K562 (cell line): ENCODE data around the gene MEFV. TPM values are rescaled to one million over a fixed set of nuclear protein-coding genes. Genes with fewer than 3 reads are reported as not detected.

Experiments
- ATAC-seq: fragments of 200-7000 bp; cut with Tn5 transposase; 3 replicates; pipeline ENCODE4 v1.9.1; 2020; ENCODE audit warnings: moderate library complexity
- BruUV-seq: library from RNA; stranded (reverse); fragments of 400-500 nt; replicated peaks from 2 replicates; lab custom pipeline; 2021; lab: Mats Ljungman, UMichigan
- CTCF ChIA-PET: fragments of 300-600 bp; formaldehyde crosslinking; extraction: SDS; loops from one replicate; lab custom pipeline; 2021; ENCODE audit warnings: low intra/inter-chr PET ratio; lab: Yijun Ruan, JAX
- POLR2A ChIA-PET: fragments of 300-600, 350-650 bp; sonication (Branson Sonifier 250); formaldehyde crosslinking; extraction: SDS; loops from one replicate; lab custom pipeline; 2021; ENCODE audit warnings: antibody characterized with exemption, inconsistent platforms; lab: Yijun Ruan, JAX
- DNase-seq, 4 experiments: peaks; one replicate each; pipeline versions ENCODE4 v3.0.0 to v3.0.0-alpha.2; 2011 to 2018; ENCODE audit warnings: low spot score in 3 of 4, mixed read lengths in 3 of 4; ENCODE audit errors: extremely low read depth in 1 of 4
- FAIRE-seq: peaks from 2 replicates; lab custom pipeline; 2011; peaks lifted over from hg19 to GRCh38; lab: Jason Lieb, UNC
- H2AFZ ChIP-seq: 2 replicates; pipeline ENCODE4 v1.6.0; 2011; ENCODE audit warnings: low read depth, low read length, control low read depth, inconsistent platforms
- H3K27ac ChIP-seq: fragments of 200-600 bp; 3 replicates; pipeline ENCODE4 v1.8.0; 2011; ENCODE audit warnings: low read depth, mild to moderate bottlenecking, control low read depth, inconsistent platforms, low read length, moderate library complexity, mixed read lengths; ENCODE audit errors: extremely low read depth
- H3K27me3 ChIP-seq, 2 experiments: fragments of 300-600 bp in 1 of 2; 2 replicates in 1 of 2; 3 replicates in 1 of 2; pipeline versions ENCODE4 v1.6.0 to v1.8.0; 2011; ENCODE audit warnings: inconsistent platforms in 2 of 2, low read length in 2 of 2, mild to moderate bottlenecking in 1 of 2, mixed read lengths in 1 of 2, moderate library complexity in 1 of 2; ENCODE audit not compliant: control insufficient read depth in 2 of 2, insufficient read depth in 2 of 2
- H3K36me3 ChIP-seq: fragments of 300-600 bp; 3 replicates; pipeline ENCODE4 v1.8.0; 2011; ENCODE audit warnings: mild to moderate bottlenecking, low read length, inconsistent platforms; ENCODE audit not compliant: control insufficient read depth, insufficient read depth
- H3K4me1 ChIP-seq, 2 experiments: fragments of 200-600 bp in 1 of 2; replicated peaks in 1 of 2; 2 replicates in 1 of 2; 3 replicates in 1 of 2; pipeline versions ENCODE4 v1.5.1 to v1.8.0; 2011; ENCODE audit warnings: inconsistent platforms in 2 of 2, low read length in 2 of 2, mild to moderate bottlenecking in 1 of 2, mixed read lengths in 1 of 2, moderate library complexity in 1 of 2; ENCODE audit not compliant: control insufficient read depth in 2 of 2, insufficient read depth in 2 of 2
- H3K4me2 ChIP-seq: 2 replicates; pipeline ENCODE4 v1.6.1; 2011; ENCODE audit warnings: low read length, control low read depth, inconsistent platforms, mixed read lengths; ENCODE audit not compliant: insufficient read depth
- H3K4me3 ChIP-seq: fragments of 200-600 bp; sonication (generic), shearing (Covaris generic); 2 replicates; pipeline ENCODE4 v1.5.1; 2016; ENCODE audit warnings: control low read depth, inconsistent platforms
- H3K79me2 ChIP-seq: fragments of 200-600 bp; 3 replicates; pipeline ENCODE4 v1.8.0; 2011; ENCODE audit warnings: low read length, inconsistent platforms; ENCODE audit not compliant: control insufficient read depth, insufficient read depth
- H3K9ac ChIP-seq, 2 experiments: 2 replicates each; pipeline versions ENCODE4 v1.6.0 to v1.6.1; 2011; ENCODE audit warnings: low read depth in 2 of 2, low read length in 2 of 2, control low read depth in 1 of 2, inconsistent platforms in 1 of 2, mild to moderate bottlenecking in 1 of 2, mixed read lengths in 1 of 2; ENCODE audit not compliant: insufficient read depth in 1 of 2
- H3K9me1 ChIP-seq: one replicate; pipeline ENCODE4 v1.6.0; 2011; ENCODE audit warnings: inconsistent platforms, mild to moderate bottlenecking, low read length, moderate library complexity; ENCODE audit not compliant: control insufficient read depth, insufficient read depth
- H3K9me3 ChIP-seq: replicated peaks from 2 replicates; pipeline ENCODE4 v1.5.1; 2011; ENCODE audit warnings: low read depth, low read length, inconsistent platforms; ENCODE audit not compliant: control insufficient read depth, insufficient read depth
- H4K20me1 ChIP-seq: replicated peaks from 2 replicates; pipeline ENCODE4 v1.6.1; 2011; ENCODE audit warnings: low read length, inconsistent platforms, mixed read lengths; ENCODE audit not compliant: control insufficient read depth, insufficient read depth
- BCL6 ChIP-seq: fragments of 250-450 bp; sonication (Bioruptor Pico); IDR thresholded peaks from 2 replicates; pipeline ENCODE4 v1.4.0; 2020
- ZNF224 ChIP-seq: sonication (generic); formaldehyde crosslinking; IDR thresholded peaks from 2 replicates; pipeline ENCODE4 v1.8.0; 2022; ENCODE audit warnings: mild to moderate bottlenecking, missing genetic modification reagents
- WGBS: fragments of 100-300 bp; shearing (Covaris generic); methylation state at CpG from one replicate; pipeline ENCODE4 v1.1.6; 2016; ENCODE audit warnings: low coverage, mixed read lengths; ENCODE audit not compliant: insufficient coverage; ENCODE audit errors: missing lambda C conversion rate; 5-methylcytosine and 5-hydroxymethylcytosine counted together
- in situ Hi-C: fragments of 300-500 bp; cut with MboI; formaldehyde crosslinking; loops from 4 replicates; pipeline ENCODE4 v1.15.0; 2018; ENCODE audit warnings: inconsistent platforms, mixed read lengths
- intact Hi-C: fragments of 100-400 bp; cut with micrococcal nuclease; formaldehyde crosslinking; loops from 2 replicates; pipeline ENCODE4 v1.14.2; 2022
- polyA plus RNA-seq, 8 experiments: library from polyadenylated mRNA; depleted of rRNA in 4 of 8; stranded (reverse) in 5 of 8; unstranded in 3 of 8; fragments of >200 nt; fragmentation: Nextera tagmentation in 2 of 8; fragmentation: Illumina TruSeq in 1 of 8; extraction: Ambion mirVana in 2 of 8; extraction: Trizol in 1 of 8; gene quantifications; 2 replicates each; pipeline versions ENCODE4 v1.2.1 to v1.2.3, GENCODE V29; 2011 to 2014; ENCODE audit warnings: inconsistent platforms in 1 of 8, missing spikeins in 1 of 8
- total RNA-seq, 7 experiments: library from RNA; depleted of rRNA in 6 of 7; stranded (reverse); fragments of >200 nt in 6 of 7; fragmentation: Illumina TruSeq in 2 of 7; extraction: Trizol in 2 of 7; gene quantifications; 2 replicates each; pipeline versions ENCODE4 v1.2.1 to v1.2.3, GENCODE V29; 2011 to 2021; ENCODE audit warnings: low replicate concordance in 1 of 7
- TF ChIP-seq, protein P1 (sequence below): sonication (generic); IDR thresholded peaks from 2 replicates; pipeline ENCODE4 v1.6.1; 2016
- TF ChIP-seq, protein P2 (sequence below): fragments of 250-450 bp; sonication (Bioruptor Pico); IDR thresholded peaks from 2 replicates; pipeline ENCODE4 v1.5.0; 2020; ENCODE audit warnings: mild to moderate bottlenecking

The MEFV gene
- total and polyA plus RNA-seq, 9 of the 15 experiments (the other 6 are each of a cell fraction or from before 2014, with no cell fraction given), result 0.14 TPM; not detected in 8

DNA sequence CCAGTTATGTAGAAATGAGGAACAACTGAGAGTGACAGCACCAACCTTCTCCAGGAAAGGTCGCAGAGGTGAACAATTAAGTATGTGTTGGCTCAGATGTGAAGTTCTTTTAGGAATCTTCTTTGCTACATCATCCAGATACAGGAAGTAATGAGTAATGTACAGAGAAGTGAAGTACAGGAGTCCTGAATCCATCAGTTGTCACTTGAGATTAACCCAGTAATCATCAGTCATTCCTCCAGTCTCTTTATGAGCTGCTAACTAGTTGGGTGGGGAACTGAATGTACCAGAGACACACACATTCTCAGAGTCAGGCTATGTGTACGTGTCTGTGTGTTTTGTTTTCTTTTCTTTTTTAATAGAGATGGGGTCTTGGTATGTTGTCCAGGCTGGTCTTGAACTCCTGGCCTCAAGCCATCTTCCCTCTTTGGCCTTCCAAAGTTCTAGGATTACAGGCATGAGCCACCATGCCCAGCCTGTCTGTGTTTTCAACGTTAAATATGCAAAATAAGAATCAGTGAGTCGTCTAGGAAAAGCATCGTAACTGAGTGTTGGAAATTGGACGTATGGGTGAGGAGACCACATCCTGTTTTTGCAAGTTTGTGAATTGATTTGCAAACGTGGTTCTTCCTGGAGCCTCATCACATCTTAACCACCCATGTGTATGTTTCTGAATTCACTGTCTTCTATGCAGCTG, 41.4 kb downstream of the MEFV start:
- Histone ChIP-seq H3K4me1 (no peaks in the 10 kb centered on the region; a peak in 1 of 5 replicates), H3K4me2 (no peak overlapping the region), H3K9me3 (peaks cover 2% of the 10 kb centered on the region; the same call in 1 of the 2 replicates), H3K79me2 (no peaks in the 10 kb centered on the region), H3K9me1 (no peaks in the 10 kb centered on the region), H3K27me3 (peaks cover 14 to 33% of the 10 kb centered on the region in 2 experiments), H3K4me3 (no peak overlapping the region), H2AFZ (no peak overlapping the region), H3K27ac (no peak overlapping the region), H4K20me1 (no peaks in the 10 kb centered on the region), H3K36me3 (no peaks in the 10 kb centered on the region), H3K9ac (no peak overlapping the region)
- ChIA-PET POLR2A (no interaction called here), CTCF (no interaction called here)
- intact Hi-C loops, result no loop called here
- ATAC-seq (no peak), FAIRE-seq (peak; percentile 29), DNase-seq (no peak)
- WGBS, result under 1% methylated on average over 7 of the region's 7 CpGs
- no peak for TF ChIP-seq BCL6 (CRISPR knock-in tag)
- no peak for TF ChIP-seq ZNF224 (CRISPR knock-in tag)
- TF ChIP-seq, protein P1, sequence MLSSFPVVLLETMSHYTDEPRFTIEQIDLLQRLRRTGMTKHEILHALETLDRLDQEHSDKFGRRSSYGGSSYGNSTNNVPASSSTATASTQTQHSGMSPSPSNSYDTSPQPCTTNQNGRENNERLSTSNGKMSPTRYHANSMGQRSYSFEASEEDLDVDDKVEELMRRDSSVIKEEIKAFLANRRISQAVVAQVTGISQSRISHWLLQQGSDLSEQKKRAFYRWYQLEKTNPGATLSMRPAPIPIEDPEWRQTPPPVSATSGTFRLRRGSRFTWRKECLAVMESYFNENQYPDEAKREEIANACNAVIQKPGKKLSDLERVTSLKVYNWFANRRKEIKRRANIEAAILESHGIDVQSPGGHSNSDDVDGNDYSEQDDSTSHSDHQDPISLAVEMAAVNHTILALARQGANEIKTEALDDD, result 0 out of 2 replicates have a peak, but pooled peaks have one; percentile 41
- TF ChIP-seq, protein P2, sequence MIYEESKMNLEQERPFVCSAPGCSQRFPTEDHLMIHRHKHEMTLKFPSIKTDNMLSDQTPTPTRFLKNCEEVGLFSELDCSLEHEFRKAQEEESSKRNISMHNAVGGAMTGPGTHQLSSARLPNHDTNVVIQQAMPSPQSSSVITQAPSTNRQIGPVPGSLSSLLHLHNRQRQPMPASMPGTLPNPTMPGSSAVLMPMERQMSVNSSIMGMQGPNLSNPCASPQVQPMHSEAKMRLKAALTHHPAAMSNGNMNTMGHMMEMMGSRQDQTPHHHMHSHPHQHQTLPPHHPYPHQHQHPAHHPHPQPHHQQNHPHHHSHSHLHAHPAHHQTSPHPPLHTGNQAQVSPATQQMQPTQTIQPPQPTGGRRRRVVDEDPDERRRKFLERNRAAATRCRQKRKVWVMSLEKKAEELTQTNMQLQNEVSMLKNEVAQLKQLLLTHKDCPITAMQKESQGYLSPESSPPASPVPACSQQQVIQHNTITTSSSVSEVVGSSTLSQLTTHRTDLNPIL (CRISPR knock-in tag), result no peak
- BruUV-seq, result no TSS peak
- in situ Hi-C loops, result no loop called here
